Type B pancreatic cell (in vitro differentiated cells): ENCODE measurements around the gene B3GALNT2. TPM values are rescaled to one million over a fixed set of nuclear protein-coding genes. Genes with fewer than 3 reads are reported as not detected.

ENCODE experiments used
- DNase-seq: peaks from one replicate; pipeline ENCODE4 v3.0.0; 2021; ENCODE audit warnings: mixed read lengths; ENCODE audit not compliant: unreplicated experiment; ENCODE audit errors: extremely low spot score
- H3K27ac Mint-ChIP-seq: 2 replicates; pipeline ENCODE4 v1.8.0; 2021; ENCODE audit warnings: mild to moderate bottlenecking, mixed read lengths
- H3K27me3 Mint-ChIP-seq: 2 replicates; pipeline ENCODE4 v1.8.0; 2021; ENCODE audit warnings: mixed read lengths
- H3K36me3 Mint-ChIP-seq: 2 replicates; pipeline ENCODE4 v1.8.0; 2021; ENCODE audit warnings: mixed read lengths
- H3K4me1 Mint-ChIP-seq: one replicate; pipeline ENCODE4 v1.8.0; 2021; ENCODE audit warnings: mixed read lengths; ENCODE audit not compliant: unreplicated experiment
- H3K4me3 Mint-ChIP-seq: 2 replicates; pipeline ENCODE4 v1.8.0; 2021; ENCODE audit warnings: mild to moderate bottlenecking, mixed read lengths
- H3K9me3 Mint-ChIP-seq: 2 replicates; pipeline ENCODE4 v1.8.0; 2021; ENCODE audit warnings: mixed read lengths
- CTCF ChIP-seq: fragments of 200-600 bp; sonication (generic); conservative IDR thresholded peaks from 2 replicates; pipeline ENCODE4 v1.5.0; 2021; ENCODE audit warnings: antibody characterized with exemption, mild to moderate bottlenecking
- total RNA-seq: library from RNA; stranded (reverse); gene quantifications from 2 replicates; pipeline ENCODE4 v1.2.1, GENCODE V29; 2021; ENCODE audit warnings: low replicate concordance

B3GALNT2 gene
- total RNA-seq, 1 donor from 2014 or later, result 31.3 TPM

- DNase-seq, result no peak
- Mint-ChIP-seq H3K4me3 (no peak overlapping the region), H3K27ac (no peak overlapping the region), H3K36me3 (peaks cover 13% of the 10 kb centered on the region), H3K9me3 (peaks cover 6% of the 10 kb centered on the region), H3K4me1 (peaks cover 11% of the 10 kb centered on the region), H3K27me3 (no peaks in the 10 kb centered on the region)
- TF ChIP-seq CTCF, result no peak
These were observed 103.0 kb downstream of the B3GALNT2 start for GRCh38 chr1:235401251-235401650.

Other genes starting within 250 kb of the B3GALNT2 start
- 33.5 and 42.4 TPM in 2 replicates for gene ARID4B, start 176.3 kb downstream of the B3GALNT2 start, total RNA-seq
- gene GGPS1, start 175.9 kb downstream of the B3GALNT2 start, total RNA-seq, result 33.9 and 45.5 TPM in 2 replicates
- gene TBCE, start 137.0 kb downstream of the B3GALNT2 start, total RNA-seq, result 25.2 and 30.3 TPM in 2 replicates
- 28.5 and 64.2 TPM in 2 replicates for gene GNG4, start 145.3 kb upstream of the B3GALNT2 start, total RNA-seq